GM15510 (cell line): ENCODE measurements around the gene POC5.

Experiments
- POLR2A ChIP-seq: IDR thresholded peaks from 3 replicates; pipeline ENCODE4 v1.6.1; 2011; ENCODE audit warnings: borderline replicate concordance; ENCODE audit not compliant: insufficient read length; ENCODE audit errors: extremely low read depth

Gene POC5

DNA sequence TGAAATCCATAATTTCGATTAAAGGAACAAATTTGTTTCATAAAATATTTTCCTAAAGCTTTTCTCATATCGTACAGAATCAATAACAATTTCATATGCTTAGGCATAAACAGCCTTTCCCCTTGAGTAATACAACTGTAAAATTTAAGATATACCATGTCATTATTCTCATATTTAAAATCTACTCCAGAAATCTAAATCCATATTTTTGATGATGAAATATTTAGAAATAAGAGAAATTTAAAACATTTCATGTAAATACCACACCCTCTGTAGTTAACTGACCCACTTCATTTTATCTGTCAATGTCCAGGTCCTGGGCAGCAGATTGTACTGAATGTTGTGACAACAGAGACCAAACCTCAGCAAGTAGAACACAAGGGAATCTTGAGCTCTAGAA lies 5.1 kb downstream of the POC5 start:
- TF ChIP-seq POLR2A = no peak

DNA sequence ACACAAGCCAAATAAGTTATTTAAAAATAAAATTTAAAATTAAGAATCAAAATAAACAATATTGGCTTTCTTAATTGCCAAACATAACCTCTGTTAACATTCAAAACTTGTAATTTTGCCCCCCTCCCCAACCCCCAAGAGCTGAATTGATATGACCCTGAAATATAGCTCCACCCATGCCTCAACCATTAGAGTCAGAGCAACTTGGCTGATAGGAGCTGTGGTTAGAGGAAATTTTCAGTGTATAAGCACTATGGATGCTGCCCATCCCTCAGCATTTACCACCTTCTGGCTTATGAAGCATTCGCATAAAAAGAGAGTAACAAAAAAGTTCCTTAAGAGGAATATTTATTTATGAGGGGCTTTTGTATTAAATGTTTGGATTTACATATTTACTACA lies 6.1 kb downstream of the POC5 start:
- TF ChIP-seq POLR2A = no peak

GRCh38 chr5:75710637-75711036 lies 6.6 kb downstream of the POC5 start:
- no peak for TF ChIP-seq POLR2A

- no peak for TF ChIP-seq POLR2A
These were observed 9.2 kb downstream of the POC5 start for GRCh38 chr5:75707911-75708509.

DNA sequence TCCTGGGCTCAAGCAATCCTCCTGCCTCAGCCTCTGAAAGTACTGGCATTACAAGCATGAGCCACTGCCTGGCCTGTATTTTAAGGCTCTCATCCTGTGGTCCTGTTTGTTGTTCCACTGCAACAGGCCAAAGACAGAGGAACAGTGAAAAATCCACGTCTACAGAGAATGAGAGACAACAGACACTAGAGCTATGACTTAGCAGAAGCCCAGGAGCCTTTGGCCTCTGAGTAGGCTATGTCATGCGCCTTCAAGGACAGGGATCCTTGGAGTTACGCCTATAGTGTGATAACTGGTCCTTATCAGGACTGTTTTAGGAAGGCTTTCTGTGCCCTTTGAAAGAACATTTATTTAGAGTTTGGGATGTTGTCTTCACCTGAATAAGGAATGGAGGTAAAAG lies 10.5 kb downstream of the POC5 start:
- TF ChIP-seq POLR2A = no peak

DNA sequence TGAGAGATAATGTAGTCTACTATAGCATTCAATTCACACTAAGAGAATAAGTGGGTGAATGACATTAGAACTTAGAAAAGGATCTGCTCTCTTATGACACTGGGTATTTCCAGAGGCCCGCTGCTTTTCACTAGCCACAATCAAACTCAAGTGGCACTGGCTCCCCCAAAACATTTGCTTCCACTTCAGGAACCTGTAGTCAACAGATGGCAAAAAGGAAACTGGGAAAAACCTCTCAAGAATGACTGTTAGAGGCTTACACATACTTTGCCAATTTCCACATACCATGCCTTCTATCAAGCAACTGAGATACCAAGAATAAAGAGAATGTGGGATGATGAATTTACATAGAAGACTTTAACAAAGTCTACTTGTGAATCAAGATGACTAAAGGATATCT lies 11.2 kb downstream of the POC5 start:
- no peak for TF ChIP-seq POLR2A

- no peak for TF ChIP-seq POLR2A
These were observed 15.4 kb downstream of the POC5 start for GRCh38 chr5:75701856-75702255.

- TF ChIP-seq POLR2A = no peak
These were observed 22.5 kb downstream of the POC5 start for GRCh38 chr5:75694781-75695180.

DNA sequence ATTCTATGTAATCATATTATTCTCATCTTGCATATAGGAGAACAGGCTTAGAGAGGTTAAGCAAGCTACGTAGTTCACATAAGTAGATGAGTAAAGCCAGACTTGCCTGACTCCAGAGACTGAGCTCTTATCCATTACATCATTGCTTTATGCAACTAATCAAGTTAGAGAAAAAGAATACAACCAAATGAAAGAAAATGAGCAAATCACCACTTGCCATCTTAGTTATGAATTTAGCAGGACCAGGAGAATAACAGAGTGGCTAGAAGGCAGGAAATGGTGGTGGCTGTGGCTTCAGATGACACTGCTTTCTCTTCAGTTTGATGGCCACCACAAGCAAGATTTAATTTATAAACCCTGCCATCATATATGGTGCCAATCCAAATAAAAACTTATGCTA lies 26.6 kb downstream of the POC5 start:
- no peak for TF ChIP-seq POLR2A

DNA sequence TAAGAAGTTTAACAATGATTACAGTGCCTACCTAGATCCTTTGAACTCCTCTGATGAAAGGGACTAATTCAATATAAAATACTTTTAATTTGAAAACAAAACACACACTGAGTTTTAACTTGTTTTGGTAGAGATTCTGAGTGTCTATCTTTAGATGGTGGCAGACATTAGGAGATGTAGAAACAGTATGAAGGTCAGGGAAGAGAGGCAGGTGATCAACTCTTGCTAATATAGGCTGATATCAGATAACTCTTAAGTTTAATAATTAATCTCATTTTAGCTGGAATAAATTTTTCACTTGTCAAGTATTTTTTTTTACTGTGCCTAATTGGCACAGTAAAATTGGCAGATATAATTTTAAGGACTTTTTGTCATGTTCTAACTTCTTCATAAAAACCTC lies 30.8 kb downstream of the POC5 start:
- TF ChIP-seq POLR2A = no peak

- no peak for TF ChIP-seq POLR2A
These were observed 32.1 kb downstream of the POC5 start for GRCh38 chr5:75685141-75685540.

DNA sequence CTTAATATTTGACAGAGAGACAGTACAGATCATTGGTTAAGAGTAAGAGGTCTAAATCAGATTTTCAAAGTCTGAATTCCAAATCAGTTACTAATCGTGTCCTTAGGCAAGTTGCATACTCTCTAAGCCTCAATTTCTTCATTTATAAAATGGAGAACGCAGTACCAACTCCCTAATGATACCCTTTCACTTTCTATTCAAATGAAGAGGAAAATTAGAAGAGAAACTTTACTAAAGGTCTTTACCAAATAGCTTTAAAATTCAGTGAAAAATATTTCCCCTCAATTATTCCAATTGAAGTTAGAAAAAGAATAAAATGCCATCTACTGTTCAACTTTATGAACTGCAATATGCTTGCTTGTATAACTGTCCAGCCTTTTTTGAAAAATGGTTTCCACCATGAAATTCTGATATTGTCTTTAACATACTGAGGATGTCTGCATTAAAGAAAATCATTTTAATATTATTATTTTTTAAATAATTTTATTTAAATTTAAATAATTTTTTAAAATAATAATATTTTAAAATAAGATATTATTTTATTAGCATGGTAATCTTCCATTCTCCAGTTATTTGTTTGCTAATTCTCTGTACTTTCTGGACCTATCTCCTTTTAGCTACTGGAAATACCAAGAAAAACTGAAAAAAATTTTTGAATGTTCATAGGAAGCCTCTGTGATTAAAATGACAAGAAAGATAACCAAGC lies 36.0 kb downstream of the POC5 start:
- no peak for TF ChIP-seq POLR2A

DNA sequence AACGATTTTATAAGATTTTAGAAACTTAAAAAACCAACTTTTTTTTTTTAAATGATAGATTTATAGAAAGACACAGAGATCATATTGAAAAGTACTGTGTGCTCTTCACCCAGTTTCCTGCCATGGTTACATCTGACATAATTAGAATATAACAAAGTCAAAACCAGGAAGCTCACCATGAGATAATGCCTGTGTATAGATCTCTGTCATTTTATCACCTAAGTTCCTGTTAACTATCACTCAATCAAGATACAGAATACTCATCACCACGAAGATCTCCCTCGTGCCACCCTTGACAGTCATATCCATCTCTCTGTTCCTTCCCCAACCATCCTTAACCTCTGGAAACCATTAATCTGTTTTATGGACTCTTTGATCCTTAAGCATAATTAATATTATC lies 39.1 kb downstream of the POC5 start:
- TF ChIP-seq POLR2A = no peak

GRCh38 chr5:75677607-75678006 lies 39.6 kb downstream of the POC5 start:
- TF ChIP-seq POLR2A = no peak

DNA sequence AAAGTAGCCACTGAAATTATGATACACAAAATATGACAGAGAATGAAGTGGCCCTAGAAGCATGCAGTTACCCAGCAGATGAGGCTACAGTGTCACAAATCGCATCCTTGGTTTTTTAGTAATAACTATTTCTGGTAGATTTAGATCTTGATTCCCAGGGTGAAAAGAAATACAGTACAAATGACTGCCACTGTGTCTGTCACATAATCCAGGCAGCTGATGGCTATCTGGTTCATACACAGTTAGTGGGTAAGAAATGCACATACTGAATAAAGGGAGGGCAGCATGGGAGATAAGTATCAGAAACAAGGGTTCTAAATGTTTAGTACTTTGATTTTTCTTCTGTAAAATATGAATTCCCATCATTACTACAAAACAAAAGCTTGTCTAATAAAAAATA lies 41.5 kb downstream of the POC5 start:
- TF ChIP-seq POLR2A = no peak

GRCh38 chr5:75672616-75673015 lies 44.6 kb downstream of the POC5 start:
- TF ChIP-seq POLR2A = no peak
